ENCODE measurements around the gene TTLL8.

DNA sequence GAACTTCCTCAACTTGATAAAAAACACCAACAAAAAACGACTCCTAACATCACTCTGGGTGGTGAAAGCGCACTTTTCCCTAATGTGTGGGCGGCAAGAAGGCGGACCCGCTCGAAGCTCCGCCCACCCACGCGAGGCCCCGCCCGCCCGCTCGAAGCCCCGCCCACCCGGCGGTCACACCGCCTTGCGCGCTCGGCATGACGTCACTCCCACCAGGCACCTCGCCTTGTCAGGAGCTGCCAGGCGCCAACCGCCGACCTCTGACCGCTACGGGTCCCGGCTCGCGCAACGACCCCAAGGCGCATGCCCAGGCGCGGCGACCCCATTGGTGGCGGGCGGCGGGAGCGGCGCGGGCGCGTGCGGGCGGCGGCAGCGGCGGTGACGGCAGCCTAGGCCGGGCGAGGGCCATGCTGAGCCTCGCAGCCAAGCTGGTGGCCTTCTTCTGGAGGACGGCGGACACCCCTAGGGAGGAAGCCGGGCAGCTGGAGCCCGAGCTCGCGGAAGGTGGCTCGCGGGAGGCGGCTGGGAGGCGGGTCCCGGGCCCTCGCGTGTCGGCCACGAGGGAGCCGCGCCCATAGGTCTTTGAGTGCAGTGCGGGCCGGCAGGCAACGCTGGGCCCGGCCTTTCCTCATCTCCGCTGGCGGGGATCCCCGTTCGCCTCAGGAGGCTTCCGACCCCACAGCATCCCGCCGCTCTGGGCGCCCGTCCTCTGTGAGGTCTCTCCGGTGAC lies 31.7 kb upstream of the TTLL8 start, which contains the start of gene MOV10L1:
- TF ChIP-seq TAF7 (optimal IDR thresholded peaks at IDR 0.05; ENCODE audit: borderline replicate concordance, low read depth, low read length) (no peak), JUN (IDR thresholded peaks at IDR 0.05; ENCODE audit: low read depth, low read length) (no peak), POLR2A (IDR thresholded peaks at IDR 0.05; ENCODE audit: control extremely low read depth in 1 of 2, low read depth in 2 of 2, low read length in 2 of 2) (no peak), JUND (IDR thresholded peaks at IDR 0.05; ENCODE audit: low read length) (no peak), CEBPB (IDR thresholded peaks at IDR 0.05; ENCODE audit: low read depth, low read length) (no peak), YY1 (IDR thresholded peaks at IDR 0.05; ENCODE audit: low read depth, low read length) (no peak)
- TF ChIP-seq, protein P1, sequence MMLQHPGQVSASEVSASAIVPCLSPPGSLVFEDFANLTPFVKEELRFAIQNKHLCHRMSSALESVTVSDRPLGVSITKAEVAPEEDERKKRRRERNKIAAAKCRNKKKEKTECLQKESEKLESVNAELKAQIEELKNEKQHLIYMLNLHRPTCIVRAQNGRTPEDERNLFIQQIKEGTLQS (IDR thresholded peaks at IDR 0.05; ENCODE audit: insufficient read depth, low read depth, low read length): no peak
- TF ChIP-seq, protein P2, sequence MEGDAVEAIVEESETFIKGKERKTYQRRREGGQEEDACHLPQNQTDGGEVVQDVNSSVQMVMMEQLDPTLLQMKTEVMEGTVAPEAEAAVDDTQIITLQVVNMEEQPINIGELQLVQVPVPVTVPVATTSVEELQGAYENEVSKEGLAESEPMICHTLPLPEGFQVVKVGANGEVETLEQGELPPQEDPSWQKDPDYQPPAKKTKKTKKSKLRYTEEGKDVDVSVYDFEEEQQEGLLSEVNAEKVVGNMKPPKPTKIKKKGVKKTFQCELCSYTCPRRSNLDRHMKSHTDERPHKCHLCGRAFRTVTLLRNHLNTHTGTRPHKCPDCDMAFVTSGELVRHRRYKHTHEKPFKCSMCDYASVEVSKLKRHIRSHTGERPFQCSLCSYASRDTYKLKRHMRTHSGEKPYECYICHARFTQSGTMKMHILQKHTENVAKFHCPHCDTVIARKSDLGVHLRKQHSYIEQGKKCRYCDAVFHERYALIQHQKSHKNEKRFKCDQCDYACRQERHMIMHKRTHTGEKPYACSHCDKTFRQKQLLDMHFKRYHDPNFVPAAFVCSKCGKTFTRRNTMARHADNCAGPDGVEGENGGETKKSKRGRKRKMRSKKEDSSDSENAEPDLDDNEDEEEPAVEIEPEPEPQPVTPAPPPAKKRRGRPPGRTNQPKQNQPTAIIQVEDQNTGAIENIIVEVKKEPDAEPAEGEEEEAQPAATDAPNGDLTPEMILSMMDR (IDR thresholded peaks at IDR 0.05; ENCODE audit: control extremely low read depth in 1 of 3, insufficient read depth in 1 of 3, low read depth in 1 of 3, low read length in 3 of 3): no peak

Measured in H1 (cell line).